Measurements from ENCODE around the gene PTGDS. TPM values are rescaled to one million over a fixed set of nuclear protein-coding genes. Genes with fewer than 3 reads are reported as not detected.

PTGDS gene
- total RNA-seq, 1 experiment from 2014 or later: 2.2 TPM

DNA sequence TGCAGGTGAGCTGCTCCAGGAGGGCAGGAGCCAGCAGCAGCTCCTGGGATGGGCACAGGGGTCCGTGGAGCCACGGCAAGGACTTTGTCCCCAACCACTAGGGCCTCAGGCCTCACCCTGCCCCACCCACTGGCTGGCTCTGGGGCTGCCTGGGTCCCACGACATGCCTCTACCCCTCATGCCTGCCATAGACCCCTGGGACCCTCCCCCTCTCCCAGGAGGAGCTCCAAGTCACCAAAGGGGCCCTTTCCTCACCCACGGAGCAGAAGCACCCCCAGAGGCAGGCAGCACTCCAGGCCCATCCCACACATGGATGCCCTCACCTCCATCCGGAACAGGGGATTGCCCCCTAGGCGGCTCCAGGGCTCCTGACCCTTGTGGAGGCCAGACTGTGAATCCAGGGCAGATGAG is 44.3 kb downstream of the PTGDS start (continued):
- TF ChIP-seq, protein P1, sequence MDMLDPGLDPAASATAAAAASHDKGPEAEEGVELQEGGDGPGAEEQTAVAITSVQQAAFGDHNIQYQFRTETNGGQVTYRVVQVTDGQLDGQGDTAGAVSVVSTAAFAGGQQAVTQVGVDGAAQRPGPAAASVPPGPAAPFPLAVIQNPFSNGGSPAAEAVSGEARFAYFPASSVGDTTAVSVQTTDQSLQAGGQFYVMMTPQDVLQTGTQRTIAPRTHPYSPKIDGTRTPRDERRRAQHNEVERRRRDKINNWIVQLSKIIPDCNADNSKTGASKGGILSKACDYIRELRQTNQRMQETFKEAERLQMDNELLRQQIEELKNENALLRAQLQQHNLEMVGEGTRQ (CRISPR knock-in tag; IDR thresholded peaks at IDR 0.05): no peak

DNA sequence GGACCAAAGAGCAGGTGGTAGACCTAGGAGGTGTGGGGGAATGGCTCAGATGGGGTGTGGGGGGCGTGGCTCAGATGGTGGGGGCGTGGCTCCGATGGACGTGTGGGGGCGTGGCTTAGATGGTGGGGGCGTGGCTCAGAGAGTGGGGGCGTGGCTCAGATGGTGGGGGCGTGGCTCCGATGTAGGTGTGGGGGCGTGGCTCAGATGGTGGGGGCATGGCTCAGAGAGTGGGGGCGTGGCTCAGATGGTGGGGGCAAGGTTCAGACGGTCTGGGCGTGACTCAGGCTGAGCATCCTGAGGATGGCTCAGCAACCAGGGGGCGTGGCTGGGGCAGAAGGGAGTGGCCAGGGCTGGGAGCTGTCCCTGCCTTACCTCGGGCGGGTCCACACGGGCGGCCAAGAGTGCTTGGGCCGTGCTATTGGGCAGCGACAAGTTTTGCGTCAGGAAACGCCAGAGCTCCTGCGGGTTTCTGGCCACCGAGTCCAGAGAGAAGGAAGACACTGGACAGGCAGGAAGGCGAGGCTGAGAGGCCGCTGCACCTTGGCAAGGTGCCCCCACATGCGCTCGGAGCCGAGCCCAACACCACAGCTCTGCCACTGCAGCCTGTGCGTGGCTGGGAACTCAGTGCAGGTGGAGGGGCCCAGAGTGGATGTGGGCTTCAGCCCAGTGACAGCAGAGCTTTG is 44.8 kb downstream of the PTGDS start:
- H3K36me3 Mint-ChIP-seq: peaks cover under 1% of the 10 kb centered on the region; the same call in 1 of the 2 replicates
- no peak overlapping the region for H3K4me3 Mint-ChIP-seq
- ATAC-seq: peak; percentile 96
- no peak overlapping the region; the same call in 1 of the 2 replicates for H3K27ac Mint-ChIP-seq
- POLR2A ChIA-PET: interaction anchor here (0.5 to 1.1 kb wide), 2 partner anchors 10 to 44 kb away, joined by 3 read pairs; partner anchors contain the start of gene FUT7
- no peaks in the 10 kb centered on the region for H3K9me3 Mint-ChIP-seq
- no peak for TF ChIP-seq JUN (CRISPR knock-in tag; IDR thresholded peaks at IDR 0.05)
- TF ChIP-seq CBFB (CRISPR knock-in tag; IDR thresholded peaks at IDR 0.05; ENCODE audit: low read depth): no peak
- TF ChIP-seq, protein P2, sequence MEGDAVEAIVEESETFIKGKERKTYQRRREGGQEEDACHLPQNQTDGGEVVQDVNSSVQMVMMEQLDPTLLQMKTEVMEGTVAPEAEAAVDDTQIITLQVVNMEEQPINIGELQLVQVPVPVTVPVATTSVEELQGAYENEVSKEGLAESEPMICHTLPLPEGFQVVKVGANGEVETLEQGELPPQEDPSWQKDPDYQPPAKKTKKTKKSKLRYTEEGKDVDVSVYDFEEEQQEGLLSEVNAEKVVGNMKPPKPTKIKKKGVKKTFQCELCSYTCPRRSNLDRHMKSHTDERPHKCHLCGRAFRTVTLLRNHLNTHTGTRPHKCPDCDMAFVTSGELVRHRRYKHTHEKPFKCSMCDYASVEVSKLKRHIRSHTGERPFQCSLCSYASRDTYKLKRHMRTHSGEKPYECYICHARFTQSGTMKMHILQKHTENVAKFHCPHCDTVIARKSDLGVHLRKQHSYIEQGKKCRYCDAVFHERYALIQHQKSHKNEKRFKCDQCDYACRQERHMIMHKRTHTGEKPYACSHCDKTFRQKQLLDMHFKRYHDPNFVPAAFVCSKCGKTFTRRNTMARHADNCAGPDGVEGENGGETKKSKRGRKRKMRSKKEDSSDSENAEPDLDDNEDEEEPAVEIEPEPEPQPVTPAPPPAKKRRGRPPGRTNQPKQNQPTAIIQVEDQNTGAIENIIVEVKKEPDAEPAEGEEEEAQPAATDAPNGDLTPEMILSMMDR (IDR thresholded peaks at IDR 0.05): no peak
- TF ChIP-seq, protein P3, sequence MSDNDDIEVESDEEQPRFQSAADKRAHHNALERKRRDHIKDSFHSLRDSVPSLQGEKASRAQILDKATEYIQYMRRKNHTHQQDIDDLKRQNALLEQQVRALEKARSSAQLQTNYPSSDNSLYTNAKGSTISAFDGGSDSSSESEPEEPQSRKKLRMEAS (CRISPR knock-in tag; IDR thresholded peaks at IDR 0.05): no peak
- TF ChIP-seq SP1 (CRISPR knock-in tag; conservative IDR thresholded peaks at IDR 0.05): peak; percentile 90
- TF ChIP-seq ZNF423 (CRISPR knock-in tag; IDR thresholded peaks at IDR 0.05): no peak
- TF ChIP-seq, protein P4, sequence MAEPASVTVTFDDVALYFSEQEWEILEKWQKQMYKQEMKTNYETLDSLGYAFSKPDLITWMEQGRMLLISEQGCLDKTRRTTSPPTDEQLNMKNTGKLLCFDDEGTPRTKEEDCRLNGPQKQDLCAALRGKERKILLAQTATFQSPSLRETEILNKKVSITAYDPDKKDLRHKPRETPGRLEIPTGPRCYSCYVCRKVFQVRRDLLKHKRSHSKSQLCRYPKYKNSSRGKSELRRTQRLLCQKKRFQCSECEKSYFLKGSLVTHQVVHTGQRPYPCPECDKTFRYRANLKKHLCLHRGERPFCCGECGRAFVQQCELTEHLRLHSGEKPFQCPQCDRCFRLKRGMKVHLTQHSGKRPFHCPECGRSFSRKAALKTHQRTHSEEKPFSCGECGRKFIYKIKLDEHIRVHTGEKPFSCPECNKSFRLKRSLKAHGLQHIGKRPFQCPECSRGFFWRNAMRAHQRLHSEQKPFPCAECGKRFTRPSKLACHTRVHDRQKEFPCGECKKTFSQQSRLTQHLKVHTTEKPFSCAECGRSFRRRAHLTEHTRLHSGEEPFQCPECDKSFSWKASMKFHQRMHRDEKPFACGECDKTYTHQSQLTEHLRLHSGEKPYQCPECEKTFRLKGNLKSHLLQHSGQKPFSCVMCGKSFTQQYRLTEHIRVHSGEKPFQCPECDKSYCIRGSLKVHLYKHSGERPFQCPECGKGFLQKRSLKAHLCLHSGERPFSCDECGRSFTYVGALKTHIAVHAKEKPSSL (CRISPR knock-in tag; conservative IDR thresholded peaks at IDR 0.05): no peak
- TF ChIP-seq, protein P5, sequence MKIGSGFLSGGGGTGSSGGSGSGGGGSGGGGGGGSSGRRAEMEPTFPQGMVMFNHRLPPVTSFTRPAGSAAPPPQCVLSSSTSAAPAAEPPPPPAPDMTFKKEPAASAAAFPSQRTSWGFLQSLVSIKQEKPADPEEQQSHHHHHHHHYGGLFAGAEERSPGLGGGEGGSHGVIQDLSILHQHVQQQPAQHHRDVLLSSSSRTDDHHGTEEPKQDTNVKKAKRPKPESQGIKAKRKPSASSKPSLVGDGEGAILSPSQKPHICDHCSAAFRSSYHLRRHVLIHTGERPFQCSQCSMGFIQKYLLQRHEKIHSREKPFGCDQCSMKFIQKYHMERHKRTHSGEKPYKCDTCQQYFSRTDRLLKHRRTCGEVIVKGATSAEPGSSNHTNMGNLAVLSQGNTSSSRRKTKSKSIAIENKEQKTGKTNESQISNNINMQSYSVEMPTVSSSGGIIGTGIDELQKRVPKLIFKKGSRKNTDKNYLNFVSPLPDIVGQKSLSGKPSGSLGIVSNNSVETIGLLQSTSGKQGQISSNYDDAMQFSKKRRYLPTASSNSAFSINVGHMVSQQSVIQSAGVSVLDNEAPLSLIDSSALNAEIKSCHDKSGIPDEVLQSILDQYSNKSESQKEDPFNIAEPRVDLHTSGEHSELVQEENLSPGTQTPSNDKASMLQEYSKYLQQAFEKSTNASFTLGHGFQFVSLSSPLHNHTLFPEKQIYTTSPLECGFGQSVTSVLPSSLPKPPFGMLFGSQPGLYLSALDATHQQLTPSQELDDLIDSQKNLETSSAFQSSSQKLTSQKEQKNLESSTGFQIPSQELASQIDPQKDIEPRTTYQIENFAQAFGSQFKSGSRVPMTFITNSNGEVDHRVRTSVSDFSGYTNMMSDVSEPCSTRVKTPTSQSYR (CRISPR knock-in tag; IDR thresholded peaks at IDR 0.05): no peak
- TF ChIP-seq, protein P6, sequence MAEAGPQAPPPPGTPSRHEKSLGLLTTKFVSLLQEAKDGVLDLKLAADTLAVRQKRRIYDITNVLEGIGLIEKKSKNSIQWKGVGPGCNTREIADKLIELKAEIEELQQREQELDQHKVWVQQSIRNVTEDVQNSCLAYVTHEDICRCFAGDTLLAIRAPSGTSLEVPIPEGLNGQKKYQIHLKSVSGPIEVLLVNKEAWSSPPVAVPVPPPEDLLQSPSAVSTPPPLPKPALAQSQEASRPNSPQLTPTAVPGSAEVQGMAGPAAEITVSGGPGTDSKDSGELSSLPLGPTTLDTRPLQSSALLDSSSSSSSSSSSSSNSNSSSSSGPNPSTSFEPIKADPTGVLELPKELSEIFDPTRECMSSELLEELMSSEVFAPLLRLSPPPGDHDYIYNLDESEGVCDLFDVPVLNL (CRISPR knock-in tag; IDR thresholded peaks at IDR 0.05; ENCODE audit: borderline replicate concordance, low read depth): no peak
- CTCF ChIA-PET: interaction anchor here (0.6 to 3.9 kb wide), 20 partner anchors 8 to 222 kb away, joined by 3 to 38 read pairs (median 4); partner anchors contain the start of genes AJM1, CLIC3, FUT7 and GRIN1
- H3K27me3 Mint-ChIP-seq (ENCODE audit: low read depth): peaks cover 2% of the 10 kb centered on the region
- H3K4me1 Mint-ChIP-seq: peaks cover under 1% of the 10 kb centered on the region; the same call in 1 of the 2 replicates
- DNase-seq (ENCODE audit: low spot score): peak; percentile 98

DNA sequence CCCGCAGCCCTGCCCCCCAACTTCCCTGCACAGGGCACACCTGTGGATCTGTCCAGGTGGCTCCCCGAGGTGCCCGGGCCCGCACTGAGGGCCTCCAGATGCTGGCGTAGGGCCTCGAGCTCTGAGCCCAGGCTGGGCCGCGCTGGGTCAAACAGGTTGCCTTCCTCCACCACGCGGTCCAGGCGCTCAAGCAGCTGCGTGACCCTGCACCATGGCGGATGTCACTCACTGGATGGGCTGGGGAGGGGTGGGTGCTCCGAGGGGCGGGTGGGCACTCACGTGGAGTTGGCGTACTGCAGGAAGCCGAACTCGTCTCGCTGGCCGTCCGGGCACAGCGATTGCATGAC is 45.3 kb downstream of the PTGDS start:
- CTCF ChIA-PET: interaction anchor here (0.6 to 3.9 kb wide), 19 partner anchors 8 to 222 kb away, joined by 3 to 38 read pairs (median 4); partner anchors contain the start of genes AJM1, CLIC3, FUT7 and GRIN1
- POLR2A ChIA-PET: interaction anchor here (0.5 to 1.1 kb wide), 2 partner anchors 9 to 44 kb away, joined by 3 read pairs; partner anchors contain the start of gene FUT7
- Mint-ChIP-seq H3K4me1 (peaks cover 2% of the 10 kb centered on the region; the same call in 1 of the 2 replicates), H3K27me3 (ENCODE audit: low read depth) (peaks cover 5% of the 10 kb centered on the region), H3K4me3 (no peak overlapping the region), H3K27ac (no peak overlapping the region), H3K36me3 (no peaks in the 10 kb centered on the region), H3K9me3 (no peaks in the 10 kb centered on the region)
- DNase-seq (ENCODE audit: low spot score) (no peak), ATAC-seq (no peak)
- TF ChIP-seq, protein P7, sequence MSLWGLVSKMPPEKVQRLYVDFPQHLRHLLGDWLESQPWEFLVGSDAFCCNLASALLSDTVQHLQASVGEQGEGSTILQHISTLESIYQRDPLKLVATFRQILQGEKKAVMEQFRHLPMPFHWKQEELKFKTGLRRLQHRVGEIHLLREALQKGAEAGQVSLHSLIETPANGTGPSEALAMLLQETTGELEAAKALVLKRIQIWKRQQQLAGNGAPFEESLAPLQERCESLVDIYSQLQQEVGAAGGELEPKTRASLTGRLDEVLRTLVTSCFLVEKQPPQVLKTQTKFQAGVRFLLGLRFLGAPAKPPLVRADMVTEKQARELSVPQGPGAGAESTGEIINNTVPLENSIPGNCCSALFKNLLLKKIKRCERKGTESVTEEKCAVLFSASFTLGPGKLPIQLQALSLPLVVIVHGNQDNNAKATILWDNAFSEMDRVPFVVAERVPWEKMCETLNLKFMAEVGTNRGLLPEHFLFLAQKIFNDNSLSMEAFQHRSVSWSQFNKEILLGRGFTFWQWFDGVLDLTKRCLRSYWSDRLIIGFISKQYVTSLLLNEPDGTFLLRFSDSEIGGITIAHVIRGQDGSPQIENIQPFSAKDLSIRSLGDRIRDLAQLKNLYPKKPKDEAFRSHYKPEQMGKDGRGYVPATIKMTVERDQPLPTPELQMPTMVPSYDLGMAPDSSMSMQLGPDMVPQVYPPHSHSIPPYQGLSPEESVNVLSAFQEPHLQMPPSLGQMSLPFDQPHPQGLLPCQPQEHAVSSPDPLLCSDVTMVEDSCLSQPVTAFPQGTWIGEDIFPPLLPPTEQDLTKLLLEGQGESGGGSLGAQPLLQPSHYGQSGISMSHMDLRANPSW (CRISPR knock-in tag; conservative IDR thresholded peaks at IDR 0.05; ENCODE audit: low read depth): no peak
- TF ChIP-seq, protein P8, sequence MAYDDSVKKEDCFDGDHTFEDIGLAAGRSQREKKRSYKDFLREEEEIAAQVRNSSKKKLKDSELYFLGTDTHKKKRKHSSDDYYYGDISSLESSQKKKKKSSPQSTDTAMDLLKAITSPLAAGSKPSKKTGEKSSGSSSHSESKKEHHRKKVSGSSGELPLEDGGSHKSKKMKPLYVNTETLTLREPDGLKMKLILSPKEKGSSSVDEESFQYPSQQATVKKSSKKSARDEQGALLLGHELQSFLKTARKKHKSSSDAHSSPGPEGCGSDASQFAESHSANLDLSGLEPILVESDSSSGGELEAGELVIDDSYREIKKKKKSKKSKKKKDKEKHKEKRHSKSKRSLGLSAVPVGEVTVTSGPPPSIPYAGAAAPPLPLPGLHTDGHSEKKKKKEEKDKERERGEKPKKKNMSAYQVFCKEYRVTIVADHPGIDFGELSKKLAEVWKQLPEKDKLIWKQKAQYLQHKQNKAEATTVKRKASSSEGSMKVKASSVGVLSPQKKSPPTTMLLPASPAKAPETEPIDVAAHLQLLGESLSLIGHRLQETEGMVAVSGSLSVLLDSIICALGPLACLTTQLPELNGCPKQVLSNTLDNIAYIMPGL (CRISPR knock-in tag; IDR thresholded peaks at IDR 0.05): no peak
- TF ChIP-seq ESRRA (CRISPR knock-in tag; IDR thresholded peaks at IDR 0.05; ENCODE audit: borderline replicate concordance): no peak
- TF ChIP-seq ATF1 (CRISPR knock-in tag; IDR thresholded peaks at IDR 0.05): no peak
